Eye (tissue), 1 donor: ENCODE results near the gene GSTA3.
"Not testable (repeated sequence)": the region's sequence is repeated elsewhere in the genome, so short reads cannot be mapped to it uniquely, and the experiment has no call there.

ENCODE experiments used
- DNase-seq: peaks from one replicate; pipeline ENCODE4 v3.0.0-alpha.2; 2015

The GSTA3 gene

DNA sequence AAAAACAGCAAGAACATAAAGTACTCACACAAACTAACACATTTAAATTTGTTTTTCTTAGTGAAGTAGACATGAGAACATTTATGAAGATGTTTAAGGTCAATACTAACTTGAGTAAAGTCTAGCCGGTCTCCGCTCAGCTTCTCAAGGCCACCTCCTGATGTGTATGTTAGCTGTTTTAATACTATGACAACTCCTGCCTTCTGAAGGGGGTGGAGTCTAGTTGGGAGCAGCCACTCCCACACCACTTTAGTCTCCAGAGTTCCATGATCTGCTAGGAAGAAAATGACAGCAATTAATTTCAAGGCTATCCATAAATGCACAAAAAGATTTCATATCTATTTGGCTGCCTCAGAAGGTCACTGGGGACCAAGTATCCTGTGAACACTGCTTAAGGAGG, at the start of gene GSTA3:
TSS of gene GSTA3 (minus strand) at position 168 of the 400 bp plus-strand sequence. CDS start 3,864 bp downstream, outside the sequence.
- DNase-seq: no peak

DNA sequence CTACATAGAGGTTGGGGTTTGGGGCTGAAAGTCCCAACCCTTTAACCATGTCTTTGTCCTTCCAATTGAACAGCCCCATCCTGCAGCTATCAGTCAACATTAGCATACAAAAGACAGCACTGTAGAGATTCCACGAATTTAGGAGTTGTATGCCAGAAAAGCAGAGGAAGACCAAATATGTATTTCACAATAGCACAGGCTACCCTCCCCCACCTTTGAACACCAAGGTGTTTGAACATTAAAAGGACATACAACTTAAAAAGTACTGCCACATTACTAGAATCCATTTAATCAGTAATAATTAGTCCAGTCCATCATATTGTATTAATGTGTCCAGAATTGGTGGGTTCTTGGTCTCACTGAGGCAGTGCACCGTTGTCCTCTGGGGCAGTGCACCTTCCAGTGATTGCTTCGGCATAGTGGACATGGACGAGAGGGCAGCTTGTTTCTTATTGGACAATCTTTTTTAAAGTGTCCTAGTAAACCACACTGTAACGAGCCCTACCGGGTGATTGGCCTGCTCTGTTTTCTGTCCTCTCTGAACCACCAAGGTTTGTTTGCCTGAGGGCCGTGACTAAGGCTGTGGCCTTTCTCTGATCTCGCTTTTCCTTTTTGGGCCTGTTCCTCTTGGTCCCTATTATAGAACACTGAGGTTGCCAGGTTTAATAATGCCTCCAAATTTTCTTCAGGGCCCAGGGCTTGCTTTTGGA, 49.2 kb upstream of the GSTA3 start:
- no peak for DNase-seq

DNA sequence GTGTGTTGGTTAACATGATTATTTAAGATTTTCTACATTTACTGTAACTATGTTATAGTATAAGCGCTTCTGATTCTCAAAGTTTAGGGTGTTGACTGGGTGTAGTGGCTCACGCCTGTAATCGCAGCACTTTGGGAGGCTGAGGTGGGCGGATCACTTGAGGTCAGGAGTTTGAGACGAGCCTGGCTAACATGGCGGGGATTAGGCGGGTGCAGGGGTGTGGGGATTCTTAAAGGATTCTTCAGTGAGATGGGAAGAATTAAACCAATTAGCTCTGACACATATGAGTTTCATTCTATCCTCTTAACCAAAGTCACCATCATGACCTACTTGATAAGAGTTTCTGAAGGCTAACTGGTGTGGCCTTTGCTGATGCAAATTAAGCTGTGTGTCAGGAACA, 46.4 kb upstream of the GSTA3 start:
- DNase-seq: no peak

DNA sequence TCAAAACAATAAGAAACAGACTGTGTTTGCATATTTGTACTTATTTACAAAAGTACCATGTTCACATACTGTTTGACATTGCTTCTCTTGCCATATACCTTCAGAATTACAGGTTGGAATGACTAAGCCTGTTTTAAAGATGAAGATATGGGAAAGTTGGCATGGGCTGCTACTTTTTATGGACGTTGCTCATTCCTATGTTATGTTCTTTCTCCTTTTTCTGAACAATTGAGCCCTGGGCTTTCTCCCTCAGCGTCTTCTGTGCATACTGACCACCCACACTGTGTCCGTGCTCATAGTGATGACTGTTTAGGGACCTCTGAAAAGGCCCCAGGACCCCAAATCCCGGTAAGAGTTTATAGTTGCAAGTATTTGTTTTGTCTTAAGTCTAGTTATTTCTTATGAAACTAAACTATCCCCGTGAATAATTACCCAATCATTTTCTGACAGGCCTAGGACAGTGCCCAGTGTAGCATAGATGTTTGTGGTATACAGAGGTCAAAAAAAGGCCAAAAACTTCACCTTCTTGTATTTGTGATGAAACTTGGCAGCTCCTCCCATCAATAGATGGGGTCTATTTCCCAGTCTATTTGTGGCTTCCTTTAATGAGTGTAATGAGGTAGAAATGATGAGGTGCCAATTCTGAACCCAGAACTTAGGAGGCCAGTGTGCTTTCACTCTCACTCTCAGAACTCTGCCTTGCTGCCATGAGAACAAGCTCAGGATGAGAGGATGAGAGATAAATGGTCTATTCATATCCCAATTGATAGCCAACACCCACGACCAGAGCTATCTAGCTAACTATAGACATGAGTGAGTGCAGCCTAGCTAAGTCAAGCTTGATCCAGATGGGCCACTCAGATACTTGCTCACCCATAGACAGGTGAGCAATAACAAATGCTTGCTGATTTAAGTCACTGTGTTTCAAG, 44.7 kb upstream of the GSTA3 start:
- DNase-seq: no peak

DNA sequence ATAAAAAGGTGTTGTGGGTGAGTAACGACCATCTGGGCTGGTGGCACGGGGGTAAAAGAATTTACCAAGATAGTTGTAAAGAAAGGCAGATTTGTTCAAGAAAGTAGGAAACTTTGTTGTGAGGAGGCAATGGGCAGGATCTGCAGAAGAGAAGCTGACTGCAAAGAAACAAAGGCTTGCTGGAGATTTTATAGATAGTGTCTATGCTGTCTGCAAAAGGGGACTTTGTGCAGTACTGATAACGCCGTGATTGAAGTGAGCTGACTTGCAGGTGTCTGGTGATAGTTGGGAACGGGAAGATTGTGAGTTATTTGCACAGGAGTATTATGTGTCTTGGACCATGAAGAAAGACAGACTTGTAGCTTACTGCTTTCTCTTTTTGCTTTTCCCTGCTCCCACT, 36.8 kb upstream of the GSTA3 start:
- DNase-seq: no peak

DNA sequence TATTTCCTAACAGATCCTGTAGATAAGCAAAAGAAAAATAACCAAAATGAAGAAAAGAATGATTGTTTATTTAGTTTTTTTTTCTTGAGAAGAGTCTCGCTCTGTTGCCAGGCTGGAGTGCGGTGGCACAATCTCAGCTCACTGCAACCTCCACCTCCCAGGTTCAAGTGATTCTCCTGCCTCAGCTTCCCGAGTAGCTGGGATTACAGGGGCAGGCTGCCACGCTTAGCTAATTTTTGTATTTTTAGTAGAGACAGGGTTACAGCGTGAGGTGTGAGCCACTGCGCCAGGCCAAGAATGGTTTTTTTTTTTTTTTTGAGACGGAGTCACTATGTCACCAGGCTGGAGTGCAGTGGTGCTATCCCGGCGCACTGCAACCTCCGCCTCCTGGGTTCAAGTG, 33.3 kb upstream of the GSTA3 start:
- not testable (repeated sequence) for DNase-seq

DNA sequence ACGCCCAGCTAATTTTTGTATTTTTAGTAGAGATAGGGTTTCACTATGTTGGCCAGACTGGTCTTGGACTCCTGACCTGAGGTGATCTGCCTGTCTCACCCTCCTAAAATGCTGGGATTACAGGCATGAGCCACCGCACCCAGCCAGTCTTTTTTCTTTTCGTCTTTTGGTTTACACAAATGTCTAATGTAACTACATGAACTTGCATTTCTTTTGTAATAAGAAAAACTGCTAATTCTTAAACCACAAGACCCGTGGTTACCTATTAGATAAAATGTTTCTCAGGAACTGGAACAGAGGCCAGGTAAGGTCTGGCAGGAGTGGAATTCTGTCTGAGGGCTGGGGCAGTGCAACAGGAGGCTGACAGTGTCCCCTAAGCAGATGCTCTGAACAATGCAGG, 32.7 kb upstream of the GSTA3 start:
- no peak for DNase-seq

DNA sequence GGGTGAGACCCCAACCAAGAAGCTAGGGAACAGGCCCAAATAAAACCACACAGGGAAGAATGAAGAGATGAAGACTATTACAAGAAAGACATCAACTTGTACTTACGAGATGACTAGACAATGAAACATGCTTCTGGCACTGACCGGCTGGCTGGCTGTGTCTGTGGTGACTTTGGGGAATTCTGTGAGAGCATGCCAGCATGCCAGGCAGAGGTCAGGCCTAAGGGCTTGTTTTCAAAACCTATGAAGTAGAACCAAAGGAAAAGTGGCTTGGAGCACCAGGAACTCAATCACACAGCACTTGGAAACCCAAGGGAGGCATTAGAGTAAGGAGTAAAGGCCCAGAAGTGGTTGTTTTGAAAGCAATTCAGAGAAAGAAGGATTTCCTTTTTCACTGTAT, 28.4 kb upstream of the GSTA3 start:
- no peak for DNase-seq

DNA sequence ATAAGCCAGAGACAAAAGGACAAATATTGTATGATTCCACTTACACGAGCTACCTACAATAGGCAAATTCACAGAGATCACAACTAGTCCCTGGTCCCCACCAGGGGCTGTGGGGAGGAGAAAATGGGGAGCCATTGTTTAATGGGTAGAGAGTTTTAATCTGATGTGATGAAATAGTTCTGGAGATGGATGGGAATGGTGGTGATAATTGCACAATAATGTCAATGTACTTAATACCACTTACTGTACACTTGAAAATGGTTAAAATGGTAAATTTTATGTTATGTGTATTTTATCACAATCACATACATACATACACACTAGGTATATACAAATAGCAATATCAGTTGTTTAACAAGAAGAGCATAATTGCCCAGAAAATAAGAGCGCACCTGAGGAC, 24.3 kb upstream of the GSTA3 start:
- DNase-seq: no peak

DNA sequence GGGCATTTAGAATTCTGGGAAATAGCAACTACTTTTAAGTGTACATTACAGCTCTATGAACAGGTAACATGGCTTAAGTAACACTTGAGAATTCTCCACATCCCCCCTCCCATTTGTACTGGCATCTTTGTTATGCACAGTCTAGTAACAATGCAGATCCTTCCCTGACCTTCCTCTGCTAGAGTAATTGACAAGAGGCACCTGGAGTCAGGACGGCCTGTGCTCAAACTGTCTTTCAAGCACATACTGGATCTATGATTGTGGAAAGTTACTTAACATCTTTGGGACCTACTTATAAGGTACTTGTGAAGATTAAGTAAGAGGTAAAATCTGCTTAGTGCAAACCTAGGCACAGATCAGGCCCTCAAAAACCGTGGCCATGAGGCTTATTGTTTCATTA, 21.9 kb upstream of the GSTA3 start:
- no peak for DNase-seq

DNA sequence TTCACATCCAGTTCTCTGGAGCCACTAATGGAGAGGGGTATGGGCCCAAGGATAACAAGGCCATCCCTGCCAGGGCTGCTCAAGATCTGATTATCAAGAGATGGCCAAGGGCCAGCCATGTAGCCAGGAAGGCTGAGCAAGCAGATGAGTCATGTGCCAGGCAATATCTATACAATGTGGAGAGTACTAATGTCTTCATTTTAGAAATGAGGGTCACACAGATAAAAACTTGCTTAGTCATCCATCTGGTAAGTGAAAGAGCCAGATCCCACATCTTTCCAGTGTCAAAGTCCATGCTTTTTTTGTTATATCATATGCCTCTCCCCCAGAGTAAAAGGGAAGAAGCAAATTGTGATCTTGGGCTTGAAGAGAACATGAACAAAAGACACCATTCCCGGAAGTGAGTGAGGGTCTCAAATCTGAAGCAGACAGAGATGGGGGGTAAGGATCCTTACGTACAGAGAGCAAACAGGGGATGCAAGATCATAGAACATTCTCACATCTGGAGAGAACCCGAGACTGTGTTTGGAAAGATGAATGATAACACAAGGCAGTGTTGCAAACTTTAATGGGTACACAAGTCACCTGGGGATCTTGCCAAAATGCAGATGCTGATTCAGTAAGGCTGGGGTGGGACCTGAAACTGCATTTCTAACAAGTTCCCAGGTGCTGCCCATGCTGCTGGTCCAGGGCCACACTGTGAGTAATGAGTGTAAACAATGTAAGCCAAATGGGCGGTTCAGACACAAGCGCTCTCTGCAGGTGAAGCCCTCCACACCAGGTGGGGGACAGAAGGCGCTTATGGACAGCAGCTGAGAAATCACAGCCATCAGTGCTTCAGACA, 20.0 kb upstream of the GSTA3 start:
- DNase-seq: no peak

DNA sequence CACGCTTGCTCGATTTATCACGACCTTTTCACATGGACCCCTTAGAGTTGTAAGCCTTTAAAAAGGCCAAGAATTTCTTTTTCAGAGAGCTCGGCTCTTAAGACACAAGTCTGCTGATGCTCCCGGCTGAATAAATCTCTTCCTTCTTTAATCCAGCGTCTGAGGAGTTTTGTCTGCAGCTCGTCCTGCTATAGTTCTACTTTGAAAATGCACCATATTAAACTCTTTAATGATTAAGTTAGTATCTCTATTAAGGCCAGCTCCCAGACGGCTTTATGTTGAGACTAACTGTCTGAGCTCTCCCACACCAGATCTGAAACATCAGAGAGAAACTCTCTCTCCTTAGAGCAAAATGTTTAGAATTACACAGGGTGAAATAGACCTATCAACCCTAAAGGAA, 18.0 kb upstream of the GSTA3 start:
- no peak for DNase-seq

DNA sequence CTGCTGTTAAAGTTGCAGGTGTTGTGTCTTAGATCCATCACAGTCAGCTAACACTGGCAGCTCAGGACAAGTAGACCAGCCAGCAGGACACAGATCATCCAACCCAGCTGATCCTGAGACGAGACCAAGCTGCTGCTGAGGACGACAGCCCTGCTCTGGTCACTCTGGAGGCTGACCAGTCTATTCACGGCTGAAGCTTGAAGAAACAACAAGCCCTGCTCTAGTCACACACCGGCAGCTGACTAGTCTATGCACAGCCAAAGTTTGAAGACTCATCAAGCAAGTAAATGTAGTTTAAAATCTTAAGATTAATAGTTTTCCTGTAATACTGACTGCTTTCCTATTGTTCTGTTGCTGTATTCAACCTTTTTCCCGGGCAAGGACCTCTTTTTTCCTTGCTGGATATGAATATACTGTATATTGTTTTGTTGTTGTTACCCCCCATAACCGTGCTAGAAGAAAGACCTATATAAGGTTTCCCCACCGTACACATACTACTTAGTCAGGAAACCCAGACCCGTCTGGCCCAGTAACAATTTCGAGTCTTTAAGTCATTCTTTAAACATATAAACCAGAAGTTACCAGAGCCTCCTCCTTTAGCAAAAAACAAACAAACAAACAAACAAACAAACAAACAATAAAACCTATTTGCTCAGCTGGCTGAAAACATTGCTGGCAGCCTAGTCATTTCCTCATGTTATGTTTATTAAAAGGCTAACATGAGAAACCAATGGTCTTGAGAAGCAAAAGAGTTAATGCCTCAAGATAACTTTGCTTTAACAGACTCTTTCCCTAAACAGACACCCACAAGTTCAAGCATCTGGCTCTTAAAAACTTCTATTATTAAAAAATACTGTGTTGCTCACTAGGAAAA, 16.7 kb upstream of the GSTA3 start:
- DNase-seq: no peak

DNA sequence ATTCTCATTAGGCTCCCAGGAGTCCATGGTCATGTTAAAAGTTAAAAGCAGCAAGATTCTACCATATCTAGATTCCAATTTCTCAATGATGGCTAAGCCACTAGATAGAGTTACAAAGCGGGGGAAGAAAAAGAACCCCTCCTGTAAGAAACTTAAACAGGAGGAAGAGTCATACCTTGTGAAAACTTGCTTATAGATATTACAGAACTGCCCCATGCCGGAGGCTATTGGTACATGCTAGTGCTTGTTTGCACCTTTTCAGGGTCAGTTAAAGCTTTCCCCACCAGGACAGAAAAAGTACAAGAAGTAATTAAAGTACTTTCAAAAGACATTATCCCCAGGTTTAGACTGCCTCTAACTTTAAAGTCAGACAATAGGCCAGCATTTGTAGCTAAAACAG, 15.5 kb upstream of the GSTA3 start:
- no peak for DNase-seq

DNA sequence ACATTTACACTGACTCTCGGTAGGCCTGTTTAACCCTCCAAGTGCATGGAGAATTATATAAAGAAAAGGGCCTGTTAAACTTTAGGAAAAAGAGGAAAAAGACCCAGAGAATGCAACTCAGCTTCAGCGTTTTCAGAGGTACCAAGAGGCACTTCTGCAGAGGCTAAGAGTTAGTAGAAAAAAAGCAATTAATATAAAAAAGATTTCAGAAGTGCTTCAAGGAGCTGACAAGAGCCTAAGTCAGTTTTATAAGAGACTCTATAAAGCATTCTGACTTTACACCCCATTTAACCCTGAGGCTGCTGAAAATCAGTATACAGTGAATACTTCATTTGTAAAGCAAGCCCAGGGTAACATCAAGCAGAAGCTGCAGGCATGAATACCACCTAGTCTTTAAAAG, 14.2 kb upstream of the GSTA3 start:
- not testable (repeated sequence) for DNase-seq

DNA sequence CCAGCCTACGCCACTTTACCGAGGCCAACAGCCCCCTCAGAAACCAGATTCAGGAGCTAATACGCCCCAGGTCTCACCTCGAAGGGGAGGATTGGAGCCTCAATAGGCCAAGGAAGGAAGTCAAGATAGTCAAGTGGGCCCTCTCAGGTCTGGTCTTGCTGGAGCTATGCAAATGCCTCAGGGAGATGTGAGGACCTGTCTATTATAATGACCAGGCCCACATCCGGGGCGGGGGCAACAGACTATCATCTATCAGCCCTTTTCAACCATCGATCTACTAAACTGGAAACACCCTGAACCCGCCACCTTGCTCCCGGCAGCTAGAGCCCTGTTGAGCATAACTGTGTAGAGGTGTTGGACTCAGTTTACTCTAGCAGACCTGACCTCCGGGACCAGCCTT, 12.7 kb upstream of the GSTA3 start:
- no peak for DNase-seq

DNA sequence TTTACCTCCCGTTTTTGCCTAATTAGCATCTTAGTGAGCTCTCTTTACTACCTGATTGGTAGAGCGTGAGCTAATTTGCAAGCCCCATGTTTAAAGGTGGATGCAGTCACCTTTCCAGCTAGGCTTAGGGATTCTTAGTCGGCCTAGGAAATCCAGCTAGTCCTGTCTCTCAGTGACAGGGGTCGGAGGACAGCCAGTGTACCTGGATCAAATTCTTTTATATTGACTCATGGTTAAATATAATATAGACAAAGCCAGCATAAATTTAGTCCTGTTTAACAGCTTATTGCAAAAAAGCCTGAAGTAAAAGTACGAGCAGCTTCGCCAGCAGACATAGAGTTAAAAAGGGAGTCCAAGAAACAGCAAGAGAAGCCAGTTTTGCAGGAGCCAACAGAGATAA, 12.2 kb upstream of the GSTA3 start:
- no peak for DNase-seq

DNA sequence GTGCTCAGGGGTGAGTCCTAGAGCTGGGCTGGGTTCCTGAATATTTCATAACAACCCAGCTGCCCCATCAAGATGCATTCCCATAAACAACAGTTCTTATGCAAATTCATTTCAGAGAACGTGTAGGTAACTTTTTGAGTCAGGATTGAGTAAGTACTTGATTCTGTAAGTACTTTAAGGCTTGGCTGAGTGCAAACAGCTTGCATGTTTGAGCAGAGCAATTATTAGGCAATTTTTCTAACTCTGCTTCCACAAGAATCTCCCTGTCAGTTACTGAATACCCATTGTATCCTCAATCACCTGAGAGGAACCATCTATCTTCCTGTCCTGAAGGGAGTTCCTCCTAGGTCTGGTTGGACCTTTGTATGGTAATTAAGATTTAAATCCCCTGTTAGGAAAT, 10.0 kb upstream of the GSTA3 start:
- DNase-seq: not testable (repeated sequence)

DNA sequence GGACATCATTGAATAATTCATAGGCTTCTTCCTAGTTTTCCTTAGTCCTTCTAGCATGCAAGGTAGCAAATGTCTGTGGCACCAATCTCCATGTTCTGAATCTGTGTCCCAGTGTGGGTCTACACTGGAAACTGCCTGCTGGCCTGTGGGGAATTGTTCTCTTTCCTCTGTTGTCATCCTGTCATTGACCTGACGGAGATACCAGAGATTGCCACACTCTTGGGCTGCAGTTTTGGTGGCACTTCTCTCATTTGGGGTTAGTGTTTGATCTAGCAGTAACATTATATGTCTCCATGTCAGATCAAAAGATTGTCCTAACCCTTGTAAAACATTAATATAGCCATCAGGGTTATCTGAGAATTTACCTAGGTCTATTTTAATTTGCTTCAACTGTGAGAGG, 9.3 kb upstream of the GSTA3 start:
- not testable (repeated sequence) for DNase-seq

DNA sequence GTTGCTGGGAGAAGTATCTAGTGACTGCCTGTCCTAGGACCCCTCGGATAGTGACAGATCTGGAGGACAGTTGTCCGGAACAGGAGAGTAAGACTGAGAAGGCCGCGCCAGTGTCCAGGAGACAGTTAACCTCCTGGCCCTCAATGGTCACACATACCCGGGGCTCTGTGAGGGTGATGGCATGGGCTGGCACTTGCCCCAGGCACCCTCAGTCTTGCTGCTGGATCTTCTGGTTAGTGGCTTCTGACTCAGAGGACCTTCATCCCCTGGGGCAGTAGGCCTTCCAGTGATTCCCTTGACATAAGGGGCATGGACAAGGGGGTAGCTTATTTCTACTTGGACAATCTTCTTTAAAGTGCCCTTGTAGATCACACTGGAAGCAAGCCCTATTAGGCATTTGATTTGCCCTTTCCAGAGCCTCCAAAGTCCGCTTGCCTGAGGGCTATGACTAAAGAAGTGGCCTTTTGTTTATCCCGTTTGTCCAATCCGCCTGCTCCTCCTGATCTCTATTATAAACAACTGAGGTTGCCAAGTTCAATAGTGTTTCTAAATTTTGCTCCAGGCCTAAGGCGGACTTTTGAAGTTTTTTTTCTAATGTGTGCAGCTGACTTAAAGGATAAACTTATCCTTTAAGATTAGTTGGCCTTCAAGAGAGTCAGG, 8.7 kb upstream of the GSTA3 start:
- peak; percentile 30 for DNase-seq

DNA sequence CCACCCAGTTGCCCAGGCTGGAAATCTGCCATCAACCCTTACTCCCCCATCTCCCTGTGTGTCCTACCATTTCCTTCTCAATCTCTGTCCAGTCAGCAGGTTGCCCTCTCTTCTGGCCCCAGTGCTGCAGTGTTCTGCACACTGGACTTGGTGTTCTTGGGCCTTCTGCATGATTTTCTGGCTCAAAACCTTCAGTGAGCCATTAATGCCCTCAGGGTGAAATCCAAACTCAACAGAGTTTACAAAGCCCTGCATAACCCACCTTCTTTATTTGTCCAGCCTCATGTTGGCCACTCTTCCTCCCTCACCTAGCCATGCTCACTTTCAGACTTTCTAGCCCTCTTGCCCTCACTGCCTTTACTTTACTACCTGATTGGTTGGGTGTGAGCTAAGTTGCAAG, 5.0 kb upstream of the GSTA3 start:
- DNase-seq: no peak

DNA sequence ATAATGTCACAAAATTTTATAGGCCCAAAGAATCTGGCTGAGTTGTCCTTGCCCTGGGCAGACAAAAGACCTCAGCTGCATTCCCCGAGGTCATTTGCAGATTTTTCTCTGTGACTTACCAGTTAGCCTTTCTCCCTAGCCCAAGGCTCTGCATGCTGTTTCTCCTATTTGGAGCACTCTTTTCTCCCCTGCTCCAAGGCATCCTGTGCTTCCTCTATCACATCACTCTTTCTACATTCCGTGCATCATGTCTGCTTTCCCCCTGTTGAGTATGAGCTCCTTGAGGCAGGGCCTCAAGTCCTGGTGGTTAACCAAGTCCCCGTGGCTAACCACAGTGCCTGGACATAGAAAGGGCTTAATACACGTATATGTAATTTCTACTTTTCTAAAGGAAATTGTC, 593 bp upstream of the GSTA3 start:
- DNase-seq: no peak
